ES-I3 (cell line): ENCODE measurements around the gene SERGEF.
A peak's percentile ranks its signal among the peaks of the same experiment; 100 is the strongest.
"Not testable (repeated sequence)": the region's sequence is repeated elsewhere in the genome, so short reads cannot be mapped to it uniquely, and the experiment has no call there.

Experiments used
- H3K36me3 ChIP-seq: 2 replicates; pipeline ENCODE4 v1.6.1; 2013; ENCODE audit warnings: mild to moderate bottlenecking, low read length, control low read depth, moderate library complexity; ENCODE audit not compliant: insufficient read depth
- H3K4me1 ChIP-seq: 2 replicates; pipeline ENCODE4 v1.6.1; 2013; ENCODE audit warnings: mild to moderate bottlenecking, control low read depth, low read length; ENCODE audit not compliant: insufficient read depth
- H3K9ac ChIP-seq: 2 replicates; pipeline ENCODE4 v1.6.1; 2013; ENCODE audit warnings: low read depth, mild to moderate bottlenecking, low read length, moderate library complexity
- H3K9me3 ChIP-seq: 2 replicates; pipeline ENCODE4 v1.6.1; 2013; ENCODE audit warnings: mild to moderate bottlenecking, low read length, moderate library complexity; ENCODE audit not compliant: control insufficient read depth, insufficient read depth

SERGEF gene

GRCh38 chr11:18012122-18012905 lies 533 bp downstream of the SERGEF start:
- H3K9me3 ChIP-seq = no peaks in the 10 kb centered on the region
- no peaks in the 10 kb centered on the region for H3K4me1 ChIP-seq
- H3K9ac ChIP-seq = peak overlapping the region; percentile 70
- H3K36me3 ChIP-seq = no peaks in the 10 kb centered on the region

- Histone ChIP-seq H3K36me3 (0 out of 2 replicates have a peak, but pooled peaks cover under 1% of the 10 kb centered on the region), H3K4me1 (no peaks in the 10 kb centered on the region), H3K9ac (peak overlapping the region; percentile 70; the same call in 1 of the 2 replicates), H3K9me3 (no peaks in the 10 kb centered on the region)
These were observed 1.2 kb downstream of the SERGEF start for GRCh38 chr11:18011633-18012032.

- Histone ChIP-seq H3K36me3 (0 out of 2 replicates have a peak, but pooled peaks cover 4% of the 10 kb centered on the region), H3K9ac (no peak overlapping the region), H3K4me1 (no peaks in the 10 kb centered on the region), H3K9me3 (no peaks in the 10 kb centered on the region)
These were observed 1.8 kb downstream of the SERGEF start for GRCh38 chr11:18010977-18011586.

- H3K36me3 ChIP-seq = 0 out of 2 replicates have a peak, but pooled peaks cover 4% of the 10 kb centered on the region
- H3K9ac ChIP-seq = no peak overlapping the region
- no peaks in the 10 kb centered on the region for H3K9me3 ChIP-seq
- no peaks in the 10 kb centered on the region for H3K4me1 ChIP-seq
These were observed 2.7 kb downstream of the SERGEF start for GRCh38 chr11:18010121-18010670.

- no peaks in the 10 kb centered on the region for H3K9me3 ChIP-seq
- H3K4me1 ChIP-seq = no peaks in the 10 kb centered on the region
- peaks cover 6% of the 10 kb centered on the region; the same call in 1 of the 2 replicates for H3K36me3 ChIP-seq
- no peak overlapping the region for H3K9ac ChIP-seq
These were observed 7.3 kb downstream of the SERGEF start for GRCh38 chr11:18005376-18006129.

GRCh38 chr11:18001191-18001590 lies 11.7 kb downstream of the SERGEF start:
- Histone ChIP-seq H3K36me3 (peaks cover 2% of the 10 kb centered on the region; the same call in 1 of the 2 replicates), H3K9ac (no peak overlapping the region)

GRCh38 chr11:18000760-18001159 lies 12.1 kb downstream of the SERGEF start:
- Histone ChIP-seq H3K9ac (no peak overlapping the region), H3K9me3 (no peaks in the 10 kb centered on the region), H3K36me3 (peaks cover 2% of the 10 kb centered on the region; the same call in 1 of the 2 replicates), H3K4me1 (no peaks in the 10 kb centered on the region)

More at GRCh38 chr11:18001191-18001590, 11.7 kb downstream of the SERGEF start:
- Histone ChIP-seq H3K4me1 (no peaks in the 10 kb centered on the region), H3K9me3 (no peaks in the 10 kb centered on the region)

- H3K36me3 ChIP-seq, H3K4me1 ChIP-seq, H3K9ac ChIP-seq, H3K9me3 ChIP-seq: not testable (repeated sequence)
These were observed 12.7 kb downstream of the SERGEF start for GRCh38 chr11:18000128-18000527.

- no peaks in the 10 kb centered on the region for H3K4me1 ChIP-seq
- H3K36me3 ChIP-seq = no peaks in the 10 kb centered on the region
- H3K9ac ChIP-seq = no peak overlapping the region
- no peaks in the 10 kb centered on the region for H3K9me3 ChIP-seq
These were observed 19.9 kb downstream of the SERGEF start for GRCh38 chr11:17992916-17993315.

- H3K9me3 ChIP-seq = no peaks in the 10 kb centered on the region
- H3K4me1 ChIP-seq = no peaks in the 10 kb centered on the region
- no peaks in the 10 kb centered on the region for H3K36me3 ChIP-seq
- H3K9ac ChIP-seq = no peak overlapping the region
These were observed 20.9 kb downstream of the SERGEF start for GRCh38 chr11:17991783-17992433.

- Histone ChIP-seq H3K4me1 (no peaks in the 10 kb centered on the region), H3K36me3 (no peaks in the 10 kb centered on the region), H3K9me3 (no peaks in the 10 kb centered on the region), H3K9ac (no peak overlapping the region)
These were observed 23.5 kb downstream of the SERGEF start for GRCh38 chr11:17989306-17989705.

GRCh38 chr11:17988465-17988864 lies 24.4 kb downstream of the SERGEF start:
- Histone ChIP-seq H3K4me1 (no peaks in the 10 kb centered on the region), H3K36me3 (no peaks in the 10 kb centered on the region), H3K9ac (no peak overlapping the region), H3K9me3 (no peaks in the 10 kb centered on the region)

- no peaks in the 10 kb centered on the region for H3K4me1 ChIP-seq
- no peaks in the 10 kb centered on the region for H3K36me3 ChIP-seq
- H3K9me3 ChIP-seq = no peaks in the 10 kb centered on the region
- H3K9ac ChIP-seq = no peak overlapping the region
These were observed 25.0 kb downstream of the SERGEF start for GRCh38 chr11:17987826-17988225.

GRCh38 chr11:17986711-17987220 lies 26.1 kb downstream of the SERGEF start:
- H3K36me3 ChIP-seq = no peaks in the 10 kb centered on the region
- no peaks in the 10 kb centered on the region for H3K4me1 ChIP-seq

More at GRCh38 chr11:17986711-17987220, 26.1 kb downstream of the SERGEF start:
- H3K9ac ChIP-seq = no peak overlapping the region
- H3K9me3 ChIP-seq = no peaks in the 10 kb centered on the region
